Measurements from ENCODE around the gene FMNL1. TPM values are rescaled to one million over a fixed set of nuclear protein-coding genes. Genes with fewer than 3 reads are reported as not detected.
"Not testable (repeated sequence)": the region's sequence is repeated elsewhere in the genome, so short reads cannot be mapped to it uniquely, and the experiment has no call there.

FMNL1 gene
- total RNA-seq, 2 experiments from 2014 or later = 408 to 411 TPM

- H3K27ac Mint-ChIP-seq = no peak overlapping the region
- no peak overlapping the region for H3K4me3 Mint-ChIP-seq
- H3K27me3 Mint-ChIP-seq = no peaks in the 10 kb centered on the region
- ATAC-seq (ENCODE audit: low read depth) (peak; percentile 100), DNase-seq (peak; percentile 96)
- POLR2A ChIA-PET = interaction anchor here (0.8 to 2.0 kb wide), 4 partner anchors 37 to 62 kb away, joined by 3 to 51 read pairs (median 9); partner anchors contain the start of genes ACBD4, HEXIM1 and HEXIM2
- no peaks in the 10 kb centered on the region for H3K9me3 Mint-ChIP-seq
- no peaks in the 10 kb centered on the region for H3K36me3 Mint-ChIP-seq
- H3K4me1 Mint-ChIP-seq = peaks cover 4% of the 10 kb centered on the region
These were observed 23.9 kb upstream of the FMNL1 start for GRCh38 chr17:45197555-45198334.

DNA sequence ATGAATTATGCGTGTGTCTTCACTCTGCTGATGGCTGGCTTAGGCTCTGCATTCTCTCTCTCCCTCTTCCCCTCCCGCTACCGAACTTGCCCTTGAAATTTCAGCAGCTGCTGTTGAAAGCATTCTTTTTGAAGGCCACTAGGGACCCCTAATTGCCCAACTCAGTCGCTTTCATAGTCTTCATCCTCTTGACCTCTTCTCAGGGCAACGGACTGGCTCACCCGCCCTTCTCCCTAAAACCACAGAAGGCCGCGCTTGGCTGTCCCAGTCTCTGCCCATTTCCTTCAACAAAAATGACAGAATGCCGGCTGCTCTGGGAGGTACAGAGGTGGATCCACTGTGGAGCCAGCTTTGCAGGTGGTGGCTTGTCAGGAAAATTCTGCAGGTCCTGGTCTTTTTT lies 21.0 kb upstream of the FMNL1 start:
- POLR2A ChIA-PET = interaction anchor here (0.5 to 3.0 kb wide), 3 partner anchors 45 to 52 kb away, joined by 3 to 12 read pairs (median 3); partner anchors contain the start of gene HEXIM1
- no peaks in the 10 kb centered on the region for H3K9me3 Mint-ChIP-seq
- no peak overlapping the region for H3K27ac Mint-ChIP-seq
- peaks cover 4% of the 10 kb centered on the region for H3K4me1 Mint-ChIP-seq
- ATAC-seq (ENCODE audit: low read depth) (no peak), DNase-seq (no peak)
- no peaks in the 10 kb centered on the region for H3K36me3 Mint-ChIP-seq
- no peaks in the 10 kb centered on the region for H3K27me3 Mint-ChIP-seq
- H3K4me3 Mint-ChIP-seq = no peak overlapping the region

DNA sequence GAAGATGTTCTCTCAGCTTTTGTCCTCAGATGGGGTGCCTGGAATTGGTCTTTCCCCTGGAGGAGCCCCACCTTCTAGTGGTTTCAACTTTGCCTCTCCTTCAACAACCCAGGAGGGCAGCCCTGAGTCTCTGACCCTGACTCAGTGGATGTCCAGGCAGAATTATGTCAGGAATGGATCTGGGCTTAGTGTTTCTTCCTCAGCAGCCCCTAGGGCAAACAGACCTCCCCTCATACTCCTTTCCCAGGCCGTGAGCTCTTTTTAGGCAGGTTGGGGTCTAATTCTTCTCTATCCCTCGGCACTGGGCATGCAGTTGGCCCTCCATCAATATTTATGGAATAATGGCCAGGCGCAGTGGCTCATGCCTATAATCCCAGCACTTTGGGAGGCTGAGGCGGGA lies 20.2 kb upstream of the FMNL1 start:
- Mint-ChIP-seq H3K36me3 (no peaks in the 10 kb centered on the region), H3K27me3 (no peaks in the 10 kb centered on the region), H3K9me3 (no peaks in the 10 kb centered on the region), H3K27ac (no peak overlapping the region), H3K4me1 (peaks cover 4% of the 10 kb centered on the region), H3K4me3 (no peak overlapping the region)
- ATAC-seq (ENCODE audit: low read depth) (no peak), DNase-seq (no peak)
- POLR2A ChIA-PET = interaction anchor here (1.2 to 3.0 kb wide), 3 partner anchors 51 to 66 kb away, joined by 3 to 12 read pairs (median 3); partner anchors contain the start of genes ACBD4 and HEXIM1

DNA sequence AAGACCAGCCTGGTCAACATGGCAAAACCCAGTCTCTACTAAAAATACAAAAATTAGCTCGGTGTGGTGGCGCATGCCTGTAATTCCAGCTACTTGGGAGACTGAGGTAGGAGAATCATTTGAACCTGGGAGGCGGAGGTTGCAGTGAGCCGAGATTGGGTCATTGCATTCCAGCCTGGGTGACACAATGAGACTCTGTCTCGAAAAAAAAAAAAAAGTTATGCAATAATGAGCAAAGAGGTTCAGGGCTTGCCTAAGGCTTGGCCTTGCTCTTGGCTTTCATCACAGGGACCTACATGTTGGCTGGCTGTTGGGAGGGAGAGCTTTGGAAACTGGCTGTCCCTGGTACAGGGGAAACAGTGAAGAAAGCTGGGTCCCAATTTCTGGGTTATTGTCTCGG lies 19.8 kb upstream of the FMNL1 start:
- not testable (repeated sequence) for H3K27ac Mint-ChIP-seq; H3K9me3 Mint-ChIP-seq; H3K4me1 Mint-ChIP-seq; ATAC-seq (ENCODE audit: low read depth); H3K27me3 Mint-ChIP-seq; DNase-seq; H3K36me3 Mint-ChIP-seq; H3K4me3 Mint-ChIP-seq
- POLR2A ChIA-PET = interaction anchor here (1.2 to 3.0 kb wide), 3 partner anchors 52 to 67 kb away, joined by 3 to 12 read pairs (median 3); partner anchors contain the start of genes ACBD4 and HEXIM1

DNA sequence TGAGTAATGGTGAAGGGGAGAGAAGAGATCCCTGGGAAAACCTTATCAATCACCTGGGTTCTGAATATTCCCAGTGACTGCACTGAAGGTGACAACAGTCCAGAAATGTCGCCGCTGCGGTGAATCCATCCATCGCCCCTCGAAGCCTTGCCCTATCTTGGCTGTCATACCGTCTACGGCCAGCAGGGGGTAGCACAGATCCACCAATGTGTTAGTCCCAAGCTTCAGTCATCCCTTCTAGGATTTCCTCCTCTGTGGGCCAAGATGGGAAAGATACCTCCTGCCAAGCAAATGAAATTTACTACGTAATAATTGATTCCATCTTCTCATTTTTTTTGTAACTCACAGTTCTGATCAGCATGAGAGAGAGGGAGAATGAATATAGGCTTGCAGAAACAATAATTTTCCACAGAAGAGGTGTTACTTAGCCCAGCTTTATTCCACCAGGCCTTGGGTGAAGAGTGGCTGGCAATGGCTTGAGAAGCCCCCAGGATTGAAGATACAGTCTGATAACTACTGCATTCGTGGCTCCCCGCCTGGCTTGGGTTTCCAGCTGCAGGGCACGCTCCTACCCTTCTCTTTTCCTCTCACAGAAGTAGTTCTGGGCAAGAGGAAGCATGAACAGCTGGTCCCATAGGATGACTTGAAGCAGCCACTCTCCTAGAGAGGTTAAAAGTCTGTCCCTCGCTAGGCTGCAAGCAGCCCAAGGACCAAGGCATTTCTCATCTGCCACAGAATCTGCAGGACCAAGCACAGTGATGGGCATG lies 2.6 kb upstream of the FMNL1 start:
- DNase-seq (peak; percentile 88), ATAC-seq (ENCODE audit: low read depth) (no peak)
- H3K27me3 Mint-ChIP-seq = no peaks in the 10 kb centered on the region
- no peaks in the 10 kb centered on the region for H3K9me3 Mint-ChIP-seq
- H3K4me1 Mint-ChIP-seq = peaks cover 33% of the 10 kb centered on the region
- H3K36me3 Mint-ChIP-seq = peaks cover 31% of the 10 kb centered on the region
- peak overlapping the region; percentile 95 for H3K4me3 Mint-ChIP-seq
- H3K27ac Mint-ChIP-seq = peak overlapping the region; percentile 62
- POLR2A ChIA-PET = interaction anchor here (0.7 to 10.6 kb wide), 13 partner anchors 14 to 288 kb away, joined by 3 to 187 read pairs (median 6); partner anchors contain the start of genes HEXIM1, MAP3K14 and SPATA32

DNA sequence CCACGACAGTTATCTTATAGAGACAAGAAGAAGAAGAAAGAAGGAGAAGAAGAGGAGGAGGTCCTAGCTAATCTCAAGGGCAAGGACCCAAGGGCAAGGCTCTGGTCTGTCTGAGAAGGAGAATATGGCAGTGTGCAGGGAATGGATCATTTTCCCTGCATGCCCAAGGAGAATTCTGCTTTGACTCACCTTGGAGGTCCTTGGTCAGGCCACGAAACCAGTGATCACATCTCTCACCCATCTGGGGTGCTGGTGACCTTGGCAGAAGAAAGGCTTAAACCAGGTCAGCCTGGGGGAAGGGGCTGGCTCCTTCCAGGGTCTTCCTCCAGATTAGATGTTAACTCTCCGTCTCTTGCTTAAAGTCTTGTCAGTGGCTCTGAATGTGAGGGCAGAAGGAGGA lies 1.6 kb upstream of the FMNL1 start:
- Mint-ChIP-seq H3K27me3 (no peaks in the 10 kb centered on the region), H3K9me3 (no peaks in the 10 kb centered on the region), H3K36me3 (peaks cover 29% of the 10 kb centered on the region), H3K4me3 (peak overlapping the region; percentile 95), H3K27ac (peak overlapping the region; percentile 82), H3K4me1 (peaks cover 37% of the 10 kb centered on the region)
- POLR2A ChIA-PET = interaction anchor here (1.6 to 10.6 kb wide), 7 partner anchors 13 to 165 kb away, joined by 6 to 187 read pairs (median 19); partner anchors contain the start of genes HEXIM1, MAP3K14 and SPATA32
- DNase-seq (no peak), ATAC-seq (ENCODE audit: low read depth) (no peak)

DNA sequence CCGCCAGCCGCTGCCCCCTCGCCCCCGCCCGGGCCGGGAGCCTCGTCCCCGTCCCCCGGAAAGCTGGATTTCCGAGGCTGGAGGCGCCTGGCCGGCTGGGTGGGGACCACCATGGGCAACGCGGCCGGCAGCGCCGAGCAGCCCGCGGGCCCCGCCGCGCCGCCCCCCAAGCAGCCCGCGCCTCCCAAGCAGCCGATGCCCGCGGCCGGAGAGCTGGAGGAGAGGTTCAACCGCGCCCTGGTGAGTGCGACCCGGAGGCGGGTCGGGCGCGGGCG lies 266 bp downstream of the FMNL1 start:
- POLR2A ChIA-PET = interaction anchor here (1.0 to 10.6 kb wide), 11 partner anchors 11 to 212 kb away, joined by 3 to 187 read pairs (median 6); partner anchors contain the start of genes HEXIM1 and MAP3K14
- no peaks in the 10 kb centered on the region for H3K27me3 Mint-ChIP-seq
- peaks cover 33% of the 10 kb centered on the region for H3K36me3 Mint-ChIP-seq
- no peak overlapping the region for H3K27ac Mint-ChIP-seq
- ATAC-seq (ENCODE audit: low read depth) (no peak), DNase-seq (no peak)
- no peak overlapping the region for H3K4me3 Mint-ChIP-seq
- H3K4me1 Mint-ChIP-seq = peaks cover 45% of the 10 kb centered on the region
- no peaks in the 10 kb centered on the region for H3K9me3 Mint-ChIP-seq

- DNase-seq = peak; percentile 67
- peak; percentile 5 for ATAC-seq (ENCODE audit: low read depth)
- POLR2A ChIA-PET = interaction anchor here (1.0 to 10.6 kb wide), 12 partner anchors 10 to 211 kb away, joined by 3 to 187 read pairs (median 6); partner anchors contain the start of genes HEXIM1 and MAP3K14
- Mint-ChIP-seq H3K27ac (peak overlapping the region; percentile 99), H3K36me3 (peaks cover 36% of the 10 kb centered on the region), H3K9me3 (no peaks in the 10 kb centered on the region), H3K27me3 (no peaks in the 10 kb centered on the region), H3K4me1 (peaks cover 48% of the 10 kb centered on the region), H3K4me3 (peak overlapping the region; percentile 100)
These were observed 757 bp downstream of the FMNL1 start for GRCh38 chr17:45222289-45222995.

GRCh38 chr17:45222996-45223538 lies 1.4 kb downstream of the FMNL1 start:
- POLR2A ChIA-PET = interaction anchor here (1.0 to 10.6 kb wide), 5 partner anchors 10 to 91 kb away, joined by 5 to 187 read pairs (median 146); partner anchors contain the start of gene MAP3K14
- Mint-ChIP-seq H3K27ac (peak overlapping the region; percentile 99), H3K36me3 (peaks cover 33% of the 10 kb centered on the region), H3K4me3 (peak overlapping the region; percentile 100), H3K27me3 (no peaks in the 10 kb centered on the region), H3K9me3 (no peaks in the 10 kb centered on the region), H3K4me1 (peaks cover 52% of the 10 kb centered on the region)
- DNase-seq = no peak
- no peak for ATAC-seq (ENCODE audit: low read depth)

GRCh38 chr17:45223539-45224528 lies 2.1 kb downstream of the FMNL1 start:
- POLR2A ChIA-PET = interaction anchor here (0.9 to 10.6 kb wide), 8 partner anchors 9 to 90 kb away, joined by 3 to 187 read pairs (median 22); partner anchors contain the start of genes HEXIM1 and MAP3K14
- peak; percentile 2 for ATAC-seq (ENCODE audit: low read depth)

GRCh38 chr17:45224671-45225050 lies 3.0 kb downstream of the FMNL1 start:
- ATAC-seq (ENCODE audit: low read depth) (no peak), DNase-seq (no peak)
- peaks cover 30% of the 10 kb centered on the region for H3K36me3 Mint-ChIP-seq
- H3K27ac Mint-ChIP-seq = peak overlapping the region; percentile 99
- H3K4me3 Mint-ChIP-seq = peak overlapping the region; percentile 100
- H3K9me3 Mint-ChIP-seq = no peaks in the 10 kb centered on the region
- H3K4me1 Mint-ChIP-seq = peaks cover 56% of the 10 kb centered on the region
- POLR2A ChIA-PET = interaction anchor here (0.9 to 10.6 kb wide), 6 partner anchors 9 to 89 kb away, joined by 3 to 187 read pairs (median 22); partner anchors contain the start of genes HEXIM1 and MAP3K14
- H3K27me3 Mint-ChIP-seq = no peaks in the 10 kb centered on the region

More at GRCh38 chr17:45223539-45224528, 2.1 kb downstream of the FMNL1 start:
- H3K27me3 Mint-ChIP-seq = no peaks in the 10 kb centered on the region
- H3K27ac Mint-ChIP-seq = peak overlapping the region; percentile 99
- H3K4me1 Mint-ChIP-seq = peaks cover 58% of the 10 kb centered on the region
- peak overlapping the region; percentile 100 for H3K4me3 Mint-ChIP-seq
- peaks cover 32% of the 10 kb centered on the region for H3K36me3 Mint-ChIP-seq
- DNase-seq = peak; percentile 63
- no peaks in the 10 kb centered on the region for H3K9me3 Mint-ChIP-seq
